ENCODE measurements around the gene CST4.

DNA sequence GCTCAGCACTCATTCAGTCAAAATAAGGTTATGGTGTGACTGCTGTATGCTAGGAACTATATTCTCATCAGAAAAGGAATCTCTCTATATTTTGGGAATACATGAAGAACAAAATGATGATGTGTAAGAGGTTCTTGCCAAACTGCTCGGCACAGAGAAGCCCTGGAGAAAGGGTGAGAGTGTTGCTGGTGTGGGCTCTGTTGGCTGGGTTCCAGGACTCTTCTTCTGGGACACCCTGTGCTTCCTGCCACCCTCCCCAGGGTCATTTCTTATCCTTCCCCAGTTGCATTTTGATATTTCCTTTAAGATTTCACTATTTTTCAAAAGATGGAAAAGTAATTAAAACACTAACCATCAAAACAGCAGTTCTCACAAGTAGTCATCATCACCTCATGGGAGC is 33.1 kb upstream of the CST4 start:
- TF ChIP-seq, protein P1, sequence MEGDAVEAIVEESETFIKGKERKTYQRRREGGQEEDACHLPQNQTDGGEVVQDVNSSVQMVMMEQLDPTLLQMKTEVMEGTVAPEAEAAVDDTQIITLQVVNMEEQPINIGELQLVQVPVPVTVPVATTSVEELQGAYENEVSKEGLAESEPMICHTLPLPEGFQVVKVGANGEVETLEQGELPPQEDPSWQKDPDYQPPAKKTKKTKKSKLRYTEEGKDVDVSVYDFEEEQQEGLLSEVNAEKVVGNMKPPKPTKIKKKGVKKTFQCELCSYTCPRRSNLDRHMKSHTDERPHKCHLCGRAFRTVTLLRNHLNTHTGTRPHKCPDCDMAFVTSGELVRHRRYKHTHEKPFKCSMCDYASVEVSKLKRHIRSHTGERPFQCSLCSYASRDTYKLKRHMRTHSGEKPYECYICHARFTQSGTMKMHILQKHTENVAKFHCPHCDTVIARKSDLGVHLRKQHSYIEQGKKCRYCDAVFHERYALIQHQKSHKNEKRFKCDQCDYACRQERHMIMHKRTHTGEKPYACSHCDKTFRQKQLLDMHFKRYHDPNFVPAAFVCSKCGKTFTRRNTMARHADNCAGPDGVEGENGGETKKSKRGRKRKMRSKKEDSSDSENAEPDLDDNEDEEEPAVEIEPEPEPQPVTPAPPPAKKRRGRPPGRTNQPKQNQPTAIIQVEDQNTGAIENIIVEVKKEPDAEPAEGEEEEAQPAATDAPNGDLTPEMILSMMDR (IDR thresholded peaks at IDR 0.05 in 2 of 3, conservative IDR thresholded peaks at IDR 0.05 in 1 of 3; ENCODE audit: control insufficient read depth in 2 of 3, extremely low read depth in 1 of 3, insufficient read depth in 1 of 3, low read depth in 3 of 3, low read length in 3 of 3), result no peak
- TF ChIP-seq POLR2AphosphoS5 (IDR thresholded peaks at IDR 0.05; ENCODE audit: low read length) (no peak), RAD21 (IDR thresholded peaks at IDR 0.05; ENCODE audit: insufficient read depth, low read depth, low read length) (no peak), EZH2 (IDR thresholded peaks at IDR 0.05; ENCODE audit: borderline replicate concordance, control insufficient read depth, low read depth, low read length) (no peak), EP300 (IDR thresholded peaks at IDR 0.05; ENCODE audit: borderline replicate concordance in 1 of 2, control insufficient read depth in 1 of 2, low read depth in 2 of 2, low read length in 2 of 2) (no peak), NRF1 (conservative IDR thresholded peaks at IDR 0.05; ENCODE audit: low read depth, low read length) (no peak)

All from GM12878 (cell line).